SK-N-SH (cell line): ENCODE measurements around the gene THSD4. TPM values are rescaled to one million over a fixed set of nuclear protein-coding genes. Genes with fewer than 3 reads are reported as not detected.

Source experiments
- CTCF ChIA-PET: fragments of 300-600, 350-600 bp; formaldehyde crosslinking; extraction: SDS; loops from one replicate; lab custom pipeline; 2021; lab: Yijun Ruan, JAX
- POLR2A ChIA-PET: fragments of 350-600 bp; sonication (Branson Sonifier 250); formaldehyde crosslinking; extraction: SDS; loops from one replicate; lab custom pipeline; 2020; ENCODE audit warnings: antibody characterized with exemption, inconsistent platforms; lab: Yijun Ruan, JAX
- DNase-seq: peaks from one replicate; pipeline ENCODE4 v3.0.0; 2012
- H2AFZ ChIP-seq: fragments of 200-600 bp; sonication (generic); 2 replicates; pipeline ENCODE4 v1.8.1; 2016; ENCODE audit warnings: antibody characterized with exemption, mild to moderate bottlenecking, low read depth
- H3F3A ChIP-seq: fragments of 200-600 bp; sonication (generic); replicated peaks from 2 replicates; pipeline ENCODE3; 2016; ENCODE audit warnings: antibody characterized with exemption, mild to moderate bottlenecking; ENCODE audit not compliant: insufficient read depth
- H3K27ac ChIP-seq, 2 experiments: fragments of 200-500 bp in 1 of 2; fragments of 200-600 bp in 1 of 2; sonication (Bioruptor generic) in 1 of 2; sonication (generic), shearing (Covaris generic) in 1 of 2; 2 replicates each; pipeline versions ENCODE4 v1.5.1 to v1.6.1; 2014 to 2016; ENCODE audit warnings: low read depth in 2 of 2, inconsistent platforms in 1 of 2, low read length in 1 of 2, mild to moderate bottlenecking in 1 of 2, mixed read lengths in 1 of 2
- H3K27me3 ChIP-seq: fragments of 200-600 bp; sonication (generic), shearing (Covaris generic); 2 replicates; pipeline ENCODE4 v1.6.1; 2016; ENCODE audit warnings: mixed run types; ENCODE audit not compliant: insufficient read depth
- H3K36me3 ChIP-seq, 2 experiments: fragments of 200-500 bp in 1 of 2; fragments of 200-600 bp in 1 of 2; sonication (Bioruptor generic) in 1 of 2; sonication (generic) in 1 of 2; replicated peaks in 1 of 2; 2 replicates each; pipeline versions ENCODE3 to v1.5.1; 2014 to 2016; ENCODE audit warnings: low read length in 1 of 2, mild to moderate bottlenecking in 1 of 2; ENCODE audit not compliant: insufficient read depth in 2 of 2, control insufficient read depth in 1 of 2
- H3K4me1 ChIP-seq, 2 experiments: fragments of 200-500 bp in 1 of 2; fragments of 200-600 bp in 1 of 2; sonication (Bioruptor generic) in 1 of 2; sonication (generic), shearing (Covaris generic) in 1 of 2; 2 replicates each; pipeline versions ENCODE4 v1.5.1 to v1.6.1; 2014 to 2016; ENCODE audit warnings: low read depth in 1 of 2, low read length in 1 of 2, mixed run types in 1 of 2; ENCODE audit not compliant: insufficient read depth in 2 of 2, control insufficient read depth in 1 of 2
- H3K4me2 ChIP-seq: fragments of 200-600 bp; sonication (generic), shearing (Covaris generic); 2 replicates; pipeline ENCODE4 v1.6.1; 2017; ENCODE audit warnings: mixed run types
- H3K4me3 ChIP-seq, 2 experiments: fragments of 200-500 bp in 1 of 2; fragments of 200-600 bp in 1 of 2; sonication (Bioruptor generic) in 1 of 2; sonication (generic), shearing (Covaris generic) in 1 of 2; 2 replicates each; pipeline versions ENCODE4 v1.5.1 to v1.8.1; 2014 to 2016; ENCODE audit warnings: low read depth in 2 of 2, inconsistent platforms in 1 of 2, low read length in 1 of 2, mild to moderate bottlenecking in 1 of 2, mixed read lengths in 1 of 2, moderate library complexity in 1 of 2
- H3K79me2 ChIP-seq: fragments of 200-600 bp; sonication (generic); 2 replicates; pipeline ENCODE4 v1.8.1; 2017; ENCODE audit warnings: mild to moderate bottlenecking; ENCODE audit not compliant: insufficient read depth
- H3K9ac ChIP-seq: fragments of 200-600 bp; sonication (generic); 2 replicates; pipeline ENCODE4 v1.6.1; 2017; ENCODE audit warnings: mixed run types
- H3K9me2 ChIP-seq: fragments of 200-600 bp; sonication (generic); 2 replicates; pipeline ENCODE4 v1.6.1; 2017; ENCODE audit warnings: mixed run types
- H3K9me3 ChIP-seq: fragments of 200-600 bp; sonication (generic); 2 replicates; pipeline ENCODE4 v1.6.1; 2017; ENCODE audit warnings: mixed run types, mild to moderate bottlenecking, moderate library complexity
- H4K20me1 ChIP-seq: fragments of 200-600 bp; sonication (generic); 2 replicates; pipeline ENCODE4 v1.6.1; 2017; ENCODE audit warnings: mild to moderate bottlenecking, mixed run types; ENCODE audit not compliant: insufficient read depth
- ELF1 ChIP-seq: IDR thresholded peaks from 2 replicates; pipeline ENCODE4 v1.4.0; 2012
- EP300 ChIP-seq, 2 experiments: IDR thresholded peaks; 2 replicates each; pipeline versions ENCODE4 v1.4.0 to v1.6.1; 2012; ENCODE audit warnings: borderline replicate concordance in 1 of 2, low read depth in 1 of 2, low read length in 1 of 2
- FOSL2 ChIP-seq: IDR thresholded peaks from 2 replicates; pipeline ENCODE4 v1.4.0; 2012; ENCODE audit warnings: low read depth, mild to moderate bottlenecking, moderate library complexity, borderline replicate concordance
- GABPA ChIP-seq: IDR thresholded peaks from 2 replicates; pipeline ENCODE4 v1.4.0; 2012; ENCODE audit warnings: low read depth, mild to moderate bottlenecking
- GATA2 ChIP-seq: sonication (generic); formaldehyde crosslinking; IDR thresholded peaks from 2 replicates; pipeline ENCODE4 v1.5.0; 2020; ENCODE audit warnings: mild to moderate bottlenecking, missing genetic modification reagents
- MEF2A ChIP-seq: IDR thresholded peaks from 2 replicates; pipeline ENCODE4 v1.4.0; 2012; ENCODE audit warnings: low read depth, borderline replicate concordance
- MXI1 ChIP-seq: IDR thresholded peaks from 2 replicates; pipeline ENCODE4 v1.6.1; 2012; ENCODE audit warnings: mild to moderate bottlenecking, low read depth, low read length, improper control_type of control experiment
- POLR2AphosphoS5 ChIP-seq: IDR thresholded peaks from 2 replicates; pipeline ENCODE4 v1.6.1; 2012; ENCODE audit warnings: low read depth, low read length
- RAD21 ChIP-seq: IDR thresholded peaks from 2 replicates; pipeline ENCODE4 v1.6.1; 2012; ENCODE audit warnings: mild to moderate bottlenecking, low read length
- REST ChIP-seq: IDR thresholded peaks from 2 replicates; pipeline ENCODE4 v1.6.1; 2012; ENCODE audit warnings: mild to moderate bottlenecking, low read depth, low read length, moderate library complexity
- TAF1 ChIP-seq: IDR thresholded peaks from 2 replicates; pipeline ENCODE4 v1.6.1; 2012; ENCODE audit warnings: low read depth, mild to moderate bottlenecking, low read length, moderate library complexity, borderline replicate concordance
- TCF12 ChIP-seq: IDR thresholded peaks from 2 replicates; pipeline ENCODE4 v1.4.0; 2012
- WGBS: methylation state at CpG from one replicate; pipeline ENCODE4 v1.1.6; 2017; ENCODE audit warnings: low lambda C conversion rate; 5-methylcytosine and 5-hydroxymethylcytosine counted together
- polyA plus RNA-seq, 3 experiments: library from polyadenylated mRNA; depleted of rRNA; stranded (reverse); fragments of >200 nt; gene quantifications; 2 replicates each; pipeline ENCODE4 v1.2.3, GENCODE V29; 2012
- TF ChIP-seq, protein P1 (sequence below): fragments of 200-600 bp; sonication (generic); IDR thresholded peaks from 2 replicates; pipeline ENCODE4 v1.6.1; 2017; ENCODE audit warnings: antibody characterized with exemption, mild to moderate bottlenecking, moderate library complexity
- TF ChIP-seq, protein P2 (sequence below): IDR thresholded peaks from 2 replicates; pipeline ENCODE4 v1.4.0; 2012; ENCODE audit warnings: low read depth, borderline replicate concordance

Gene THSD4
- polyA plus RNA-seq, 1 of the 3 experiments (the other 2 are of a cell fraction) = 79.1 TPM

DNA sequence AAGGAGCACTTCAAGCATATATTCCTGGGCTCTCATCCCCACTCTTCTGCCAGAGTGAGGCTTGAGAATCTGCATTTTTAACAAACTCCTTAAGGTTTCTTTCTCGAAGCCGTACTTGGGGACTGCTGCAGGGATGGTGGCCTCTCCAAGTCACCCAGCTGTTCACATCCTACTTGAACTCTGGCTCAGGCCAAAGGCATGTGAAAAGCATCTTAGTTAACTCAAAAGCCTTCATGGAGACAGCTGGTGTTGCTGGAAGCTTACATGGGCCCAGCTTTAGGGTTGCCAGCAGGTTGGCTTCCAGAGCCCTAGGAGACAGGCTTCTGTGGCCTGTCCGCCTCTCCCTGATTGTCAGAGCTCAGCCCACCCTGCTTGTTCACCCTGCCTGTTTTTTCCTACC, 139.2 kb downstream of the THSD4 start:
- Histone ChIP-seq H3K27me3 (no peaks in the 10 kb centered on the region), H3K27ac (no peak overlapping the region; a peak in 1 of 4 replicates), H2AFZ (no peak overlapping the region), H3K9me3 (no peaks in the 10 kb centered on the region), H3K4me3 (no peak overlapping the region), H3K79me2 (no peaks in the 10 kb centered on the region), H4K20me1 (no peaks in the 10 kb centered on the region), H3K9ac (no peak overlapping the region), H3K9me2 (no peaks in the 10 kb centered on the region), H3F3A (peaks cover 37% of the 10 kb centered on the region), H3K36me3 (peaks cover 0 to 23% of the 10 kb centered on the region in 2 experiments)
- CTCF ChIA-PET = no interaction called here
- no peak for DNase-seq
- WGBS = 97% methylated on average over 3 of the region's 3 CpGs
- POLR2A ChIA-PET = no interaction called here
- no peak for TF ChIP-seq TAF1
- TF ChIP-seq GABPA = no peak
- TF ChIP-seq EP300 (IDR thresholded peaks at IDR 0.05; ENCODE audit: borderline replicate concordance in 1 of 2, low read depth in 1 of 2, low read length in 1 of 2) = no peak
- TF ChIP-seq FOSL2 = no peak
- no peak for TF ChIP-seq ELF1
- no peak for TF ChIP-seq MEF2A
- TF ChIP-seq GATA2 (CRISPR knock-in tag) = no peak
- TF ChIP-seq, all 33 proteins: peak for 0
- Histone ChIP-seq H3K4me1 (peaks cover 26 to 35% of the 10 kb centered on the region in 2 experiments; a peak in 3 of 4 replicates), H3K4me2 (no peak overlapping the region)

DNA sequence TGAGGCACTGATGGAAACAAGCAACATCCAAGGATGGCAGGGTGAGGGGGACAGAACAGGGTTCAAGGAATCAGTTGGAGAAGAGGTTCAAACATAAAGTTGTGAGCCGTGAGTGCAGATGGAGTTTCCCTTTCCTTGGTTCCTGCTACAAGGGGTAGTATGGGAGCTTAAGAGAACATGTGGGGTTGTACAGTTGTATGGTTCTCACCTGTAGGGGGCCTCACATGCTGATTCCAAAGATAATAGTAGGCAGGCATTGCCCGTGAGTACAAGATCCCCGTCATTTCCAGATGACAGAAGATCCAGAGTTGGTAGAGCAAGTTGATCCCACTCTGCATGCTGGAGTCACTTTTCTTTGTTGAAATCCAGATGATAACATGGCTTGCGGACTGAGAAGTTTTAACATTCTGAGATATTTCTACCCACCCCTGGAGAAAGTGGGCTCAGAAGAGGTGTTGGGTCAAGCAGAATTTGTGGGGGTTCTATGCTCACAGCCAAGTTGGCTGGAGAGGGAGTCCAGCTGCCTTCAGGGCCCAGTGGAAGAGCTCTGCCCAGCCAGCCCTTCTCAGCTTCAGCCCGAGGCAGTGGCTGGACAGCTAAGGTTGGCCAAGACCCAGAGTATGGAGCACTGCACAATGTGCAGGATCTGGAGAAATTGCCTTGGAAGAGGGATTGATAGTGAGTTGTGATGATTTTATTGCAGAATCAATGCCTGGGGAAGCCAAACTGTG, 141.8 kb downstream of the THSD4 start:
- Histone ChIP-seq H3K27me3 (no peaks in the 10 kb centered on the region), H3K9me2 (no peaks in the 10 kb centered on the region), H3K4me3 (no peak overlapping the region), H3K4me1 (peaks cover 22 to 42% of the 10 kb centered on the region in 2 experiments; a peak in 3 of 4 replicates), H4K20me1 (no peaks in the 10 kb centered on the region), H3K27ac (no peak overlapping the region), H3K9ac (no peak overlapping the region), H3K79me2 (no peaks in the 10 kb centered on the region), H3K36me3 (peaks cover 0 to 22% of the 10 kb centered on the region in 2 experiments), H3K9me3 (no peaks in the 10 kb centered on the region), H3K4me2 (no peak overlapping the region), H3F3A (peaks cover 17% of the 10 kb centered on the region), H2AFZ (no peak overlapping the region)
- DNase-seq = no peak
- TF ChIP-seq ELF1 = no peak
- TF ChIP-seq, protein P1, sequence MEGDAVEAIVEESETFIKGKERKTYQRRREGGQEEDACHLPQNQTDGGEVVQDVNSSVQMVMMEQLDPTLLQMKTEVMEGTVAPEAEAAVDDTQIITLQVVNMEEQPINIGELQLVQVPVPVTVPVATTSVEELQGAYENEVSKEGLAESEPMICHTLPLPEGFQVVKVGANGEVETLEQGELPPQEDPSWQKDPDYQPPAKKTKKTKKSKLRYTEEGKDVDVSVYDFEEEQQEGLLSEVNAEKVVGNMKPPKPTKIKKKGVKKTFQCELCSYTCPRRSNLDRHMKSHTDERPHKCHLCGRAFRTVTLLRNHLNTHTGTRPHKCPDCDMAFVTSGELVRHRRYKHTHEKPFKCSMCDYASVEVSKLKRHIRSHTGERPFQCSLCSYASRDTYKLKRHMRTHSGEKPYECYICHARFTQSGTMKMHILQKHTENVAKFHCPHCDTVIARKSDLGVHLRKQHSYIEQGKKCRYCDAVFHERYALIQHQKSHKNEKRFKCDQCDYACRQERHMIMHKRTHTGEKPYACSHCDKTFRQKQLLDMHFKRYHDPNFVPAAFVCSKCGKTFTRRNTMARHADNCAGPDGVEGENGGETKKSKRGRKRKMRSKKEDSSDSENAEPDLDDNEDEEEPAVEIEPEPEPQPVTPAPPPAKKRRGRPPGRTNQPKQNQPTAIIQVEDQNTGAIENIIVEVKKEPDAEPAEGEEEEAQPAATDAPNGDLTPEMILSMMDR = peak; percentile 18
- CTCF ChIA-PET = interaction anchor here (1.6 kb wide), 1 partner anchor 142 kb away, joined by 3 read pairs; the partner anchor contains the start of gene THSD4
- POLR2A ChIA-PET = no interaction called here
- 94% methylated on average over 5 of the region's 5 CpGs for WGBS

DNA sequence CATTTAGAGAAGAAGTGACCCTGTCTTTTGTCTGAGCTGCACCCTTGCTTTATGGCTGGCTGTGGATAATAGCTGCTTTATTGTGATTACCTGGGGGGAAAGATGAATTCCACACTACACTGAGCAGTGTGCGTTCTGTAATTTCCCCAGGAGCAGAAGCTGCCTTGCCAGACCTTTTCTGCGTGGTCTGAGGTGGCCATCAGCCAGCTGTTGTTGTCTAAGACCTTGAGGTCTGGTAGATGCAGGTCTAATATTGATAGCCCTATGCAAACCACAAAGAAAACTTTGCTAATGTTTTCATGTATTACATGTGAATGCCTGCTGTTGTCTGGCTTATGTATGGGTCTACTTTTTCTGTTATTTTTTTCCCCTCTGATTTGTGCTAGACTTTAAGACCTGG, 144.6 kb downstream of the THSD4 start:
- WGBS = 83% methylated on average over 2 of the region's 2 CpGs
- Histone ChIP-seq H4K20me1 (no peaks in the 10 kb centered on the region), H3K36me3 (peaks cover 0 to 27% of the 10 kb centered on the region in 2 experiments), H3K27me3 (no peaks in the 10 kb centered on the region), H2AFZ (no peak overlapping the region), H3F3A (peaks cover 3% of the 10 kb centered on the region), H3K4me2 (no peak overlapping the region), H3K4me1 (peaks cover 11 to 29% of the 10 kb centered on the region in 2 experiments; a peak in 3 of 4 replicates), H3K27ac (peak overlapping the region in 1 of 2 experiments; percentile 30; a peak in 2 of 4 replicates), H3K79me2 (no peaks in the 10 kb centered on the region), H3K9me3 (no peaks in the 10 kb centered on the region), H3K9ac (no peak overlapping the region), H3K9me2 (no peaks in the 10 kb centered on the region), H3K4me3 (no peak overlapping the region)
- POLR2A ChIA-PET = no interaction called here
- CTCF ChIA-PET = no interaction called here
- DNase-seq = no peak
- TF ChIP-seq MXI1 = no peak
- TF ChIP-seq RAD21 = no peak
- TF ChIP-seq TCF12 = no peak
- TF ChIP-seq, protein P2, sequence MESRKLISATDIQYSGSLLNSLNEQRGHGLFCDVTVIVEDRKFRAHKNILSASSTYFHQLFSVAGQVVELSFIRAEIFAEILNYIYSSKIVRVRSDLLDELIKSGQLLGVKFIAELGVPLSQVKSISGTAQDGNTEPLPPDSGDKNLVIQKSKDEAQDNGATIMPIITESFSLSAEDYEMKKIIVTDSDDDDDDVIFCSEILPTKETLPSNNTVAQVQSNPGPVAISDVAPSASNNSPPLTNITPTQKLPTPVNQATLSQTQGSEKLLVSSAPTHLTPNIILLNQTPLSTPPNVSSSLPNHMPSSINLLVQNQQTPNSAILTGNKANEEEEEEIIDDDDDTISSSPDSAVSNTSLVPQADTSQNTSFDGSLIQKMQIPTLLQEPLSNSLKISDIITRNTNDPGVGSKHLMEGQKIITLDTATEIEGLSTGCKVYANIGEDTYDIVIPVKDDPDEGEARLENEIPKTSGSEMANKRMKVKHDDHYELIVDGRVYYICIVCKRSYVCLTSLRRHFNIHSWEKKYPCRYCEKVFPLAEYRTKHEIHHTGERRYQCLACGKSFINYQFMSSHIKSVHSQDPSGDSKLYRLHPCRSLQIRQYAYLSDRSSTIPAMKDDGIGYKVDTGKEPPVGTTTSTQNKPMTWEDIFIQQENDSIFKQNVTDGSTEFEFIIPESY = no peak
- TF ChIP-seq REST = no peak
- TF ChIP-seq GATA2 (CRISPR knock-in tag) = no peak
- TF ChIP-seq POLR2AphosphoS5 = no peak
